Sigmoid colon (tissue), 7 donors: ENCODE results near the gene ANKRD44. TPM values are rescaled to one million over a fixed set of nuclear protein-coding genes. Genes with fewer than 3 reads are reported as not detected.

Experiments used
- DNase-seq: peaks from one replicate; pipeline ENCODE4 v3.0.0-alpha.2; 2019
- H3K27ac ChIP-seq, 4 donors: fragments of 200-600 bp; sonication (generic); one replicate each; pipeline ENCODE4 v1.5.1; 2016 to 2019; ENCODE audit warnings: mild to moderate bottlenecking in 1 of 4
- H3K27me3 ChIP-seq, 3 donors: fragments of 200-600 bp; sonication (generic); one replicate each; pipeline ENCODE4 v1.5.1; 2019; ENCODE audit warnings: mild to moderate bottlenecking in 1 of 3
- H3K36me3 ChIP-seq, 4 donors: fragments of 200-600 bp; sonication (generic); one replicate each; pipeline ENCODE4 v1.5.1; 2016 to 2019
- H3K4me1 ChIP-seq, 4 donors: fragments of 200-600 bp; sonication (generic); one replicate each; pipeline ENCODE4 v1.5.1; 2017 to 2019
- H3K4me3 ChIP-seq, 4 donors: fragments of 200-600 bp; sonication (generic); one replicate each; pipeline ENCODE4 v1.5.1; 2017 to 2019; ENCODE audit warnings: mild to moderate bottlenecking in 2 of 4, moderate library complexity in 1 of 4
- H3K9me3 ChIP-seq, 4 donors: fragments of 200-600 bp in 3 of 4; sonication (generic) in 3 of 4; one replicate each; pipeline versions ENCODE4 v1.5.1 to v1.6.1; 2013 to 2019
- EP300 ChIP-seq, 4 donors: sonication (generic); formaldehyde crosslinking; IDR thresholded peaks; one replicate each; pipeline ENCODE4 v1.6.1; 2017; ENCODE audit warnings: antibody characterized with exemption in 4 of 4
- POLR2A ChIP-seq, 2 donors: fragments of 450-650 bp; IDR thresholded peaks; one replicate each; pipeline ENCODE4 v1.6.1; 2016; ENCODE audit warnings: antibody characterized with exemption in 2 of 2, mild to moderate bottlenecking in 2 of 2, moderate library complexity in 2 of 2
- POLR2AphosphoS5 ChIP-seq, 4 donors: sonication (generic); formaldehyde crosslinking; IDR thresholded peaks; one replicate each; pipeline ENCODE4 v1.6.1; 2017; ENCODE audit warnings: antibody characterized with exemption in 4 of 4
- WGBS, 2 donors: extraction: QIAGEN DNeasy Blood & Tissue Kit; methylation state at CpG; one replicate each; pipeline ENCODE4 v1.1.7; 2013; 5-methylcytosine and 5-hydroxymethylcytosine counted together
- intact Hi-C: fragments of 100-400 bp; cut with DNase I; formaldehyde crosslinking; loops from one replicate; pipeline ENCODE4 v1.15.1; 2023
- polyA plus RNA-seq, 3 donors: library from polyadenylated mRNA; stranded (reverse); fragments of 200-250 nt; gene quantifications; one replicate each; pipeline ENCODE4 v1.2.3, GENCODE V29; 2013
- total RNA-seq, 4 donors: library from RNA; depleted of rRNA; stranded (reverse); fragments of >200 nt; gene quantifications; one replicate each; pipeline ENCODE4 v1.1.0, GENCODE V29; 2016
- TF ChIP-seq, protein P1 (sequence below), 4 experiments: fragments of 450-650 bp in 3 of 4; fragments of 200-600 bp in 1 of 4; IDR thresholded peaks; one replicate each; pipeline ENCODE4 v1.5.1; 2016 to 2019; ENCODE audit warnings: antibody characterized with exemption in 4 of 4, mild to moderate bottlenecking in 3 of 4, moderate library complexity in 2 of 4
- donor health status: healthy with polysubstance abuse.
- donor health status: Bipolar disorder and iron deficiency.
- donor health status: healthy.

ANKRD44 gene
- total and polyA plus RNA-seq, 7 donors = 1.2 to 41.1 (median 34.2) TPM

DNA sequence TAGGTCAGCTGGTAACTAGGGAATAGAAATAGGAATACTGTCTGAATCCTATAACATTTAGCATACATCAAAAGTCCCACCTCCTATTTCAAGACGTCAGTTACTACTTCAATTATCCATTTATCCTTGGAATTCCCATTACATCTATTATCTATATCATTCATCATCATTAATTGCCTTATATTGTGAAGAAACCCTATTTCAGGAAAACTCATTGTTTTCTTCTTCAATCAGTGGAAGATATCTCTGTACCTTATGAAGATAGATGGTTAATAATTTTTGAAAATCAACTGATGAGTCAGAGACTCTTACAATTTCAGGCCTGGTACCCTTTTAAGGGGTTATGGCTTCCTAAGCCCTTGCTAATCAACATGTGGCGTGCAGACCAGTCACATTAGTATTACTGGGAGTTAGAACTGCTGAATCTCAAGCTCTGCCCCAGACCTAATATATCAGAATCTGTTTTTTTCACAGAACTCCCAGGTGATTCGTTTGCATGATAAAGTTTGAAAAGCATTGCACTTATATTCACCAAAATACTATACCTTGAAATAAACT lies 314.7 kb downstream of the ANKRD44 start:
- Histone ChIP-seq H3K4me3 (no peak overlapping the region), H3K36me3 (peaks cover 0 to 68% (median 10%) of the 10 kb centered on the region in 4 donors), H3K27ac (no peak overlapping the region), H3K4me1 (no peaks in the 10 kb centered on the region), H3K27me3 (no peaks in the 10 kb centered on the region), H3K9me3 (no peaks in the 10 kb centered on the region)
- 93 to 95% methylated on average over 3 of the region's 3 CpGs for WGBS, 2 donors
- TF ChIP-seq, protein P1, sequence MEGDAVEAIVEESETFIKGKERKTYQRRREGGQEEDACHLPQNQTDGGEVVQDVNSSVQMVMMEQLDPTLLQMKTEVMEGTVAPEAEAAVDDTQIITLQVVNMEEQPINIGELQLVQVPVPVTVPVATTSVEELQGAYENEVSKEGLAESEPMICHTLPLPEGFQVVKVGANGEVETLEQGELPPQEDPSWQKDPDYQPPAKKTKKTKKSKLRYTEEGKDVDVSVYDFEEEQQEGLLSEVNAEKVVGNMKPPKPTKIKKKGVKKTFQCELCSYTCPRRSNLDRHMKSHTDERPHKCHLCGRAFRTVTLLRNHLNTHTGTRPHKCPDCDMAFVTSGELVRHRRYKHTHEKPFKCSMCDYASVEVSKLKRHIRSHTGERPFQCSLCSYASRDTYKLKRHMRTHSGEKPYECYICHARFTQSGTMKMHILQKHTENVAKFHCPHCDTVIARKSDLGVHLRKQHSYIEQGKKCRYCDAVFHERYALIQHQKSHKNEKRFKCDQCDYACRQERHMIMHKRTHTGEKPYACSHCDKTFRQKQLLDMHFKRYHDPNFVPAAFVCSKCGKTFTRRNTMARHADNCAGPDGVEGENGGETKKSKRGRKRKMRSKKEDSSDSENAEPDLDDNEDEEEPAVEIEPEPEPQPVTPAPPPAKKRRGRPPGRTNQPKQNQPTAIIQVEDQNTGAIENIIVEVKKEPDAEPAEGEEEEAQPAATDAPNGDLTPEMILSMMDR (IDR thresholded peaks at IDR 0.05) = no peak
- TF ChIP-seq POLR2AphosphoS5 (IDR thresholded peaks at IDR 0.05) (no peak), EP300 (IDR thresholded peaks at IDR 0.05) (no peak), POLR2A (IDR thresholded peaks at IDR 0.05) (no peak)
- no peak for DNase-seq
- intact Hi-C loops = no loop called here

DNA sequence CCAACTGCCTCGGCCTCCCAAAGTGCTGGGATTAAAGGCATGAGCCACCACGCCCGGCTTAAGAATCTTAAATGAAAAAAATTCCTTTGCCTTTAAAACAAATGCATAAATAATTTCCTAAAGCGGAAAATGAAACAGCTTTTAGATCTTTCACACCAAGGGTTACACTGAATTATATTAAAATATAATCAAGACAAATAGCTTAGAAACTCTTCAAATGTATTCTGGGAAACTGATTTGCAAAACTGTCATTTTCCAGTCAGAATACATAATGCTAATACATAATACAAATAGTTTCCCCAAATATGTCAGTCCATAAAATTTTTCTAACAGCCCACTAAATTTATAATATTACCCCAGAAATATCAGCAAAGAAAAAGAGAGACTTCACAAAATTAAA lies 315.8 kb downstream of the ANKRD44 start:
- TF ChIP-seq POLR2A (IDR thresholded peaks at IDR 0.05) (no peak), POLR2AphosphoS5 (IDR thresholded peaks at IDR 0.05) (no peak), EP300 (IDR thresholded peaks at IDR 0.05) (no peak)
- TF ChIP-seq, protein P1 (IDR thresholded peaks at IDR 0.05) = no peak
- H3K9me3 ChIP-seq = no peaks in the 10 kb centered on the region
- no peak for DNase-seq
- 86 to 90% methylated on average over 4 of the region's 4 CpGs for WGBS, 2 donors
- H3K27me3 ChIP-seq = no peaks in the 10 kb centered on the region
- intact Hi-C loops = no loop called here
- H3K36me3 ChIP-seq = peaks cover 0 to 65% (median 15%) of the 10 kb centered on the region in 4 donors
- no peaks in the 10 kb centered on the region for H3K4me1 ChIP-seq
- H3K4me3 ChIP-seq = no peak overlapping the region
- H3K27ac ChIP-seq = no peak overlapping the region

DNA sequence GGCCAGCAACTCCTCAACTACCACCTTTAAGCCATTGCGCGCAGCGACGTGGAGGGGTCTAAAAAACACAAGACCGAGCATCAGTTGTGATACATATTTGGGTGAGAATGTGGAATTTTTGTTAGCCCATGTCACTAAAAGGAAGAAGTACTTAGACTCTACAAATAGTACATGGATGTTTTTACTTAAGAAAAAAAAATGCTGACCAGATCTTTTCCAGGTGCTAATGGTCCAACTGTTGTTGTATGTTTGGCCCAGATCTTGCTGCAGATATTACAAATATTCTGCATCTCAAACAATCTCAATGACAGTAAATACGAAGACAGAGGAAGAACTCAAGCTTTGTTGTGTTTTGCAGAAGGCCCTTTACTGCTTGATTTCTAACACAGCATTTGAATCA lies 317.0 kb downstream of the ANKRD44 start:
- Histone ChIP-seq H3K4me3 (no peak overlapping the region), H3K9me3 (no peaks in the 10 kb centered on the region), H3K4me1 (peaks cover 0 to under 1% (median under 1%) of the 10 kb centered on the region in 4 donors), H3K27me3 (no peaks in the 10 kb centered on the region), H3K27ac (no peak overlapping the region), H3K36me3 (peaks cover 0 to 65% (median 13%) of the 10 kb centered on the region in 4 donors)
- DNase-seq = no peak
- intact Hi-C loops = no loop called here
- TF ChIP-seq POLR2AphosphoS5 (IDR thresholded peaks at IDR 0.05) = no peak
- TF ChIP-seq POLR2A (IDR thresholded peaks at IDR 0.05) = no peak
- no peak for TF ChIP-seq EP300 (IDR thresholded peaks at IDR 0.05)
- TF ChIP-seq, protein P1 (IDR thresholded peaks at IDR 0.05) = no peak
- WGBS, 2 donors = 96 to 97% methylated on average over 6 of the region's 6 CpGs

DNA sequence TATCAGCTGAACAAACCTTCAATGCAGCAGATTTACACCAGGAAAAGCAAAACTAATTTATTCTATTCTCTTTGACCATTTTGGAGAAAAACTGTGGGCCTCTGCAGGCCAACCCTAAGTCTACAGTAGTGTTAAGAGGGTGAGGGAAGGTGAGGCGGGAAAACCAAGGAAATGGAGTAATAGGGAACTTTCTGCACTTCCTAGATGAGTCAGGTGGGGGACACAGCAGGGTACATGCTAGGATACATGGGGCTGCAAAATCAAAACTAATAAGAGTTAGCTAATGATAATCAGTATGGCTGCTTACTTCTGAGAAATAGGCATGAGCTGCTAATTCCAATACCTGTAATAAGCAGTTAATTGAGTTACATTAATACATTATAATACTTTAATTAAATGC lies 318.1 kb downstream of the ANKRD44 start:
- peaks cover 0 to 54% (median 11%) of the 10 kb centered on the region in 4 donors for H3K36me3 ChIP-seq
- 95 to 97% methylated on average over 1 of the region's 1 CpG for WGBS, 2 donors
- H3K9me3 ChIP-seq = no peaks in the 10 kb centered on the region
- no peak for TF ChIP-seq POLR2A (IDR thresholded peaks at IDR 0.05)
- TF ChIP-seq, protein P1 (IDR thresholded peaks at IDR 0.05) = no peak
- no peak for TF ChIP-seq POLR2AphosphoS5 (IDR thresholded peaks at IDR 0.05)
- no peak for TF ChIP-seq EP300 (IDR thresholded peaks at IDR 0.05)
- H3K27ac ChIP-seq = no peak overlapping the region
- H3K4me1 ChIP-seq = peaks cover 0 to 12% (median 10%) of the 10 kb centered on the region in 4 donors
- H3K27me3 ChIP-seq = no peaks in the 10 kb centered on the region
- no peak for DNase-seq
- intact Hi-C loops = no loop called here
- no peak overlapping the region for H3K4me3 ChIP-seq
